GM23338 (cell line): ENCODE data around the gene NLRC5. TPM values are rescaled to one million over a fixed set of nuclear protein-coding genes. Genes with fewer than 3 reads are reported as not detected.

Experiments used
- ATAC-seq: fragments of 200-7000 bp; cut with Tn5 transposase; 3 replicates; pipeline ENCODE4 v1.9.1; 2020
- DNase-seq: peaks from one replicate; pipeline ENCODE4 v3.0.0-alpha.2; 2015; ENCODE audit warnings: low spot score
- H2AFZ ChIP-seq: fragments of 200-600 bp; sonication (generic); 2 replicates; pipeline ENCODE4 v1.8.0; 2016; ENCODE audit warnings: antibody characterized with exemption, mild to moderate bottlenecking, moderate library complexity
- H3F3A ChIP-seq: fragments of 200-600 bp; sonication (generic); replicated peaks from 2 replicates; pipeline ENCODE4 v1.8.0; 2017; ENCODE audit warnings: antibody characterized with exemption, mixed run types, low read depth
- H3K27ac ChIP-seq: fragments of 200-600 bp; sonication (generic); 2 replicates; pipeline ENCODE4 v1.6.1; 2016; ENCODE audit warnings: low read depth
- H3K27me3 ChIP-seq: fragments of 200-600 bp; sonication (generic); 2 replicates; pipeline ENCODE4 v1.8.0; 2016; ENCODE audit warnings: mild to moderate bottlenecking, mixed run types, moderate library complexity; ENCODE audit not compliant: insufficient read depth
- H3K36me3 ChIP-seq: fragments of 200-600 bp; sonication (generic); 2 replicates; pipeline ENCODE4 v1.8.0; 2016; ENCODE audit warnings: mild to moderate bottlenecking; ENCODE audit not compliant: insufficient read depth
- H3K4me1 ChIP-seq: fragments of 200-600 bp; sonication (generic); 2 replicates; pipeline ENCODE4 v1.8.0; 2016; ENCODE audit warnings: mild to moderate bottlenecking, moderate library complexity; ENCODE audit not compliant: insufficient read depth
- H3K4me2 ChIP-seq: fragments of 200-600 bp; sonication (generic); 2 replicates; pipeline ENCODE4 v1.7.1; 2017; ENCODE audit warnings: mixed run types
- H3K4me3 ChIP-seq: fragments of 200-600 bp; sonication (generic); 2 replicates; pipeline ENCODE4 v1.6.1; 2016; ENCODE audit warnings: mixed run types
- H3K79me2 ChIP-seq: fragments of 200-600 bp; sonication (generic); replicated peaks from 2 replicates; pipeline ENCODE4 v1.8.0; 2017; ENCODE audit warnings: mild to moderate bottlenecking; ENCODE audit not compliant: insufficient read depth
- H3K9me2 ChIP-seq: fragments of 200-600 bp; sonication (generic); 2 replicates; pipeline ENCODE4 v1.8.0; 2017; ENCODE audit not compliant: insufficient read depth
- H4K20me1 ChIP-seq: fragments of 200-600 bp; sonication (generic); replicated peaks from 2 replicates; pipeline ENCODE4 v1.8.0; 2017; ENCODE audit warnings: mild to moderate bottlenecking; ENCODE audit not compliant: insufficient read depth
- H3K27ac Mint-ChIP-seq: 2 replicates; pipeline ENCODE4 v1.8.0; 2020; ENCODE audit warnings: inconsistent platforms, mild to moderate bottlenecking, moderate library complexity, mixed read lengths
- H3K27me3 Mint-ChIP-seq: 3 replicates; pipeline ENCODE4 v1.8.0; 2022; ENCODE audit warnings: low read depth, mild to moderate bottlenecking, moderate library complexity, mixed read lengths, inconsistent platforms; ENCODE audit not compliant: insufficient read depth, poor library complexity
- H3K36me3 Mint-ChIP-seq: 3 replicates; pipeline ENCODE4 v1.8.0; 2021; ENCODE audit warnings: low read depth, mild to moderate bottlenecking, inconsistent platforms, moderate library complexity, mixed read lengths
- H3K4me1 Mint-ChIP-seq: 3 replicates; pipeline ENCODE4 v1.8.0; 2020; ENCODE audit warnings: mild to moderate bottlenecking, inconsistent platforms, mixed read lengths
- H3K4me3 Mint-ChIP-seq: 3 replicates; pipeline ENCODE4 v1.8.0; 2021; ENCODE audit warnings: moderate library complexity, mild to moderate bottlenecking, inconsistent platforms, mixed read lengths
- H3K9me3 Mint-ChIP-seq: 3 replicates; pipeline ENCODE4 v1.8.0; 2020; ENCODE audit warnings: moderate library complexity, mild to moderate bottlenecking, inconsistent platforms, mixed read lengths
- CREB1 ChIP-seq: fragments of 250-450 bp; sonication (Bioruptor Pico); IDR thresholded peaks from 2 replicates; pipeline ENCODE4 v1.5.0; 2020; ENCODE audit warnings: low read depth, mild to moderate bottlenecking, moderate library complexity
- CTCF ChIP-seq, 2 experiments: fragments of 200-600 bp in 1 of 2; sonication (generic) in 1 of 2; conservative IDR thresholded peaks; 2 replicates each; pipeline versions ENCODE4 v1.5.1 to v1.6.1; 2016 to 2017; ENCODE audit warnings: antibody characterized with exemption in 2 of 2, low read depth in 2 of 2, mild to moderate bottlenecking in 2 of 2, moderate library complexity in 1 of 2
- EZH2 ChIP-seq: fragments of 200-600 bp; sonication (generic); IDR thresholded peaks from one replicate; pipeline ENCODE4 v1.8.0; 2017; ENCODE audit warnings: antibody characterized with exemption, mild to moderate bottlenecking, low read depth; ENCODE audit not compliant: unreplicated experiment
- EZH2phosphoT487 ChIP-seq: fragments of 200-600 bp; sonication (generic); IDR thresholded peaks from one replicate; pipeline ENCODE4 v1.8.1; 2018; ENCODE audit warnings: antibody characterized with exemption; ENCODE audit not compliant: unreplicated experiment
- JUNB ChIP-seq: IDR thresholded peaks from one replicate; pipeline ENCODE4 v1.6.1; 2016; ENCODE audit warnings: antibody characterized with exemption; ENCODE audit not compliant: unreplicated experiment
- NANOG ChIP-seq: IDR thresholded peaks from 2 replicates; pipeline ENCODE4 v1.6.1; 2016; ENCODE audit warnings: antibody characterized with exemption, borderline replicate concordance
- POLR2AphosphoS5 ChIP-seq: IDR thresholded peaks from 2 replicates; pipeline ENCODE4 v1.6.1; 2016; ENCODE audit warnings: antibody characterized with exemption, low read depth
- STAT1 ChIP-seq: IDR thresholded peaks from one replicate; pipeline ENCODE4 v1.6.1; 2016; ENCODE audit warnings: antibody characterized with exemption; ENCODE audit not compliant: unreplicated experiment
- ZNF114 ChIP-seq: fragments of 250-450 bp; sonication (Bioruptor Pico); IDR thresholded peaks from 2 replicates; pipeline ENCODE4 v1.5.0; 2020; ENCODE audit warnings: mild to moderate bottlenecking, moderate library complexity
- ZNF331 ChIP-seq: fragments of 250-450 bp; sonication (Bioruptor Pico); IDR thresholded peaks from 2 replicates; pipeline ENCODE4 v1.5.0; 2020; ENCODE audit warnings: low read depth, mild to moderate bottlenecking, moderate library complexity
- ZNF462 ChIP-seq: fragments of 250-450 bp; sonication (Bioruptor Pico); IDR thresholded peaks from 2 replicates; pipeline ENCODE4 v1.5.0; 2020; ENCODE audit warnings: mild to moderate bottlenecking, moderate library complexity
- polyA plus RNA-seq: library from polyadenylated mRNA; unstranded; fragments of >200 nt; fragmentation: Nextera tagmentation; extraction: Ambion mirVana; gene quantifications from 2 replicates; pipeline ENCODE4 v1.2.1, GENCODE V29; 2016
- total RNA-seq: library from RNA; depleted of rRNA; stranded (reverse); fragments of >200 nt; shearing (Covaris generic); gene quantifications from 2 replicates; pipeline ENCODE4 v1.2.3, GENCODE V29; 2014
- TF ChIP-seq, protein P1 (sequence below): IDR thresholded peaks from 2 replicates; pipeline ENCODE4 v1.6.1; 2016; ENCODE audit warnings: antibody characterized with exemption
- TF ChIP-seq, protein P2 (sequence below): IDR thresholded peaks from one replicate; pipeline ENCODE4 v1.6.1; 2018; ENCODE audit warnings: antibody characterized with exemption; ENCODE audit not compliant: unreplicated experiment

Gene NLRC5
- total and polyA plus RNA-seq, 2 experiments from 2014 or later, result 2.3 to 3.9 TPM

DNA sequence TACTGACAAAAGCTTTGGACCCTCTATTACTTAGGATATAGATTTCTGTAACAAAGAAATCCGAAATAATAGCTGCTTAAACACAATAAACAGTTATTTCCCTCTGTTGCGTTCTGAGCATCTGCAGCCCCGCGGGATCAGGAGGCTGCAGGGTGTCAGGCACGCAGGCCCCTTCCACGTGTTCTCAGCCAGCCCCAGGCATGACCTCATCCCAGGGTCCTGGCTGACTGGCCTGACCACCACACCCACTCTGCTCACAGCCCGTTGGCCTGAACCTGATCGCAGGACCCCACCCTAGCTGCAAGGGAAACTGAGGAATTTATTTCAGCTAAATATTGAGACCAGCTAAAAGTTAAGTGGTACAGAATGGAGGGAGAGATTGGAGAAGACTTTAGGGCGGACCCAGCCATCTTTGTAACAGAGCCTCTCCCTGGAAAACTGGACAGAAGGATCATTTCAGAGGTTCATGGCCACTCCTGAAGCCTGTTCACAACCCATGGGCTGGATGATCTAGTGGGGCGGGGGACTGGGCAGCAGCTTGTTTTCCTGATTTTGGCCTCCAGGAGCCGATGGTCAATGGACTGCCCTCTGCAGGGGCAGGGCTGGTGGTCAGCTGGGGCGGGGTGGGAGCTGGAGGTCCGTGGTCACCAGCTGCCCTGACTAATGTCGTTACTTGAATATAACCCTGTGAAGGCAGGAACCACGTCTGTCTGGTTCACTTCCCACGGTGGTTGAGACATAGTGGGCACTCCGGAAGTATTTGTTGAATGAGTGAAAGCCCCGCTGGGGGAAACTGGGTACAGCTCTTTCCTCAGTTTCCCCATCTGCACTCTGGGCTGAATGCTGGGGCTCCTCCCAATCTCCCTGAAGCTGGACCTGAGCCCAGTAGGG, 16.7 kb upstream of the NLRC5 start:
- H3K4me3 Mint-ChIP-seq, result no peak overlapping the region
- peaks cover 10% of the 10 kb centered on the region for H3K27me3 Mint-ChIP-seq
- Histone ChIP-seq H3K79me2 (no peaks in the 10 kb centered on the region), H3K4me3 (no peak overlapping the region), H3F3A (no peaks in the 10 kb centered on the region), H2AFZ (no peak overlapping the region), H4K20me1 (no peaks in the 10 kb centered on the region), H3K36me3 (no peaks in the 10 kb centered on the region), H3K9me2 (no peaks in the 10 kb centered on the region), H3K27me3 (no peaks in the 10 kb centered on the region), H3K4me1 (no peaks in the 10 kb centered on the region), H3K27ac (no peak overlapping the region), H3K4me2 (no peak overlapping the region)
- H3K9me3 Mint-ChIP-seq, result 0 out of 3 replicates have a peak, but pooled peaks cover 2% of the 10 kb centered on the region
- no peak for DNase-seq
- no peaks in the 10 kb centered on the region for H3K4me1 Mint-ChIP-seq
- no peak overlapping the region for H3K27ac Mint-ChIP-seq
- ATAC-seq, result no peak
- no peaks in the 10 kb centered on the region for H3K36me3 Mint-ChIP-seq
- TF ChIP-seq JUNB (no peak), EZH2phosphoT487 (no peak), POLR2AphosphoS5 (no peak), ZNF331 (CRISPR knock-in tag) (no peak), NANOG (no peak), CTCF (conservative IDR thresholded peaks at IDR 0.05; ENCODE audit: low read depth in 2 of 2) (no peak), EZH2 (no peak), STAT1 (no peak), ZNF462 (no peak), CREB1 (no peak), ZNF114 (no peak)
- TF ChIP-seq, protein P1, sequence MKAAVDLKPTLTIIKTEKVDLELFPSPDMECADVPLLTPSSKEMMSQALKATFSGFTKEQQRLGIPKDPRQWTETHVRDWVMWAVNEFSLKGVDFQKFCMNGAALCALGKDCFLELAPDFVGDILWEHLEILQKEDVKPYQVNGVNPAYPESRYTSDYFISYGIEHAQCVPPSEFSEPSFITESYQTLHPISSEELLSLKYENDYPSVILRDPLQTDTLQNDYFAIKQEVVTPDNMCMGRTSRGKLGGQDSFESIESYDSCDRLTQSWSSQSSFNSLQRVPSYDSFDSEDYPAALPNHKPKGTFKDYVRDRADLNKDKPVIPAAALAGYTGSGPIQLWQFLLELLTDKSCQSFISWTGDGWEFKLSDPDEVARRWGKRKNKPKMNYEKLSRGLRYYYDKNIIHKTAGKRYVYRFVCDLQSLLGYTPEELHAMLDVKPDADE, result no peak
- TF ChIP-seq, protein P2, sequence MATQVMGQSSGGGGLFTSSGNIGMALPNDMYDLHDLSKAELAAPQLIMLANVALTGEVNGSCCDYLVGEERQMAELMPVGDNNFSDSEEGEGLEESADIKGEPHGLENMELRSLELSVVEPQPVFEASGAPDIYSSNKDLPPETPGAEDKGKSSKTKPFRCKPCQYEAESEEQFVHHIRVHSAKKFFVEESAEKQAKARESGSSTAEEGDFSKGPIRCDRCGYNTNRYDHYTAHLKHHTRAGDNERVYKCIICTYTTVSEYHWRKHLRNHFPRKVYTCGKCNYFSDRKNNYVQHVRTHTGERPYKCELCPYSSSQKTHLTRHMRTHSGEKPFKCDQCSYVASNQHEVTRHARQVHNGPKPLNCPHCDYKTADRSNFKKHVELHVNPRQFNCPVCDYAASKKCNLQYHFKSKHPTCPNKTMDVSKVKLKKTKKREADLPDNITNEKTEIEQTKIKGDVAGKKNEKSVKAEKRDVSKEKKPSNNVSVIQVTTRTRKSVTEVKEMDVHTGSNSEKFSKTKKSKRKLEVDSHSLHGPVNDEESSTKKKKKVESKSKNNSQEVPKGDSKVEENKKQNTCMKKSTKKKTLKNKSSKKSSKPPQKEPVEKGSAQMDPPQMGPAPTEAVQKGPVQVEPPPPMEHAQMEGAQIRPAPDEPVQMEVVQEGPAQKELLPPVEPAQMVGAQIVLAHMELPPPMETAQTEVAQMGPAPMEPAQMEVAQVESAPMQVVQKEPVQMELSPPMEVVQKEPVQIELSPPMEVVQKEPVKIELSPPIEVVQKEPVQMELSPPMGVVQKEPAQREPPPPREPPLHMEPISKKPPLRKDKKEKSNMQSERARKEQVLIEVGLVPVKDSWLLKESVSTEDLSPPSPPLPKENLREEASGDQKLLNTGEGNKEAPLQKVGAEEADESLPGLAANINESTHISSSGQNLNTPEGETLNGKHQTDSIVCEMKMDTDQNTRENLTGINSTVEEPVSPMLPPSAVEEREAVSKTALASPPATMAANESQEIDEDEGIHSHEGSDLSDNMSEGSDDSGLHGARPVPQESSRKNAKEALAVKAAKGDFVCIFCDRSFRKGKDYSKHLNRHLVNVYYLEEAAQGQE, result no peak
